Skeletal muscle cell (primary cell): ENCODE results near the gene MGLL.

Experiments
- DNase-seq: peaks from one replicate; pipeline ENCODE4 v3.0.0-alpha.2; 2010; ENCODE audit warnings: low read depth
- H3K4me3 ChIP-seq: 2 replicates; pipeline ENCODE4 v1.5.1; 2011; ENCODE audit warnings: low read depth, mild to moderate bottlenecking, control low read depth, low read length, moderate library complexity

Gene MGLL

GRCh38 chr3:127794402-127794801 lies 27.9 kb downstream of the MGLL start:
- no peak overlapping the region for H3K4me3 ChIP-seq
- DNase-seq: no peak

GRCh38 chr3:127792541-127793292 lies 29.6 kb downstream of the MGLL start:
- no peak overlapping the region for H3K4me3 ChIP-seq
- DNase-seq: peak; percentile 96

- DNase-seq: peak; percentile 68
- no peak overlapping the region for H3K4me3 ChIP-seq
These were observed 30.9 kb downstream of the MGLL start for GRCh38 chr3:127791221-127791913.

GRCh38 chr3:127790882-127791183 lies 31.5 kb downstream of the MGLL start:
- no peak for DNase-seq
- no peak overlapping the region for H3K4me3 ChIP-seq

- no peak for DNase-seq
- no peak overlapping the region for H3K4me3 ChIP-seq
These were observed 32.1 kb downstream of the MGLL start for GRCh38 chr3:127789990-127790881.

GRCh38 chr3:127789051-127789450 lies 33.3 kb downstream of the MGLL start:
- DNase-seq: no peak
- H3K4me3 ChIP-seq: no peak overlapping the region

- H3K4me3 ChIP-seq: no peak overlapping the region
- DNase-seq: no peak
These were observed 33.8 kb downstream of the MGLL start for GRCh38 chr3:127788451-127788909.

GRCh38 chr3:127787571-127788365 lies 34.5 kb downstream of the MGLL start:
- no peak overlapping the region for H3K4me3 ChIP-seq
- DNase-seq: no peak

GRCh38 chr3:127787071-127787490 lies 35.2 kb downstream of the MGLL start:
- H3K4me3 ChIP-seq: no peak overlapping the region
- DNase-seq: no peak

GRCh38 chr3:127786353-127787070 lies 35.8 kb downstream of the MGLL start:
- peak; percentile 30 for DNase-seq
- H3K4me3 ChIP-seq: no peak overlapping the region

GRCh38 chr3:127785711-127786265 lies 36.5 kb downstream of the MGLL start:
- DNase-seq: no peak
- H3K4me3 ChIP-seq: no peak overlapping the region

GRCh38 chr3:127784865-127785710 lies 37.2 kb downstream of the MGLL start:
- DNase-seq: no peak
- no peak overlapping the region for H3K4me3 ChIP-seq

- DNase-seq: no peak
- no peak overlapping the region for H3K4me3 ChIP-seq
These were observed 38.0 kb downstream of the MGLL start for GRCh38 chr3:127784283-127784682.

GRCh38 chr3:127783642-127784160 lies 38.6 kb downstream of the MGLL start:
- DNase-seq: no peak
- H3K4me3 ChIP-seq: no peak overlapping the region

- no peak for DNase-seq
- no peak overlapping the region for H3K4me3 ChIP-seq
These were observed 39.1 kb downstream of the MGLL start for GRCh38 chr3:127783166-127783565.

GRCh38 chr3:127781411-127782001 lies 40.8 kb downstream of the MGLL start:
- H3K4me3 ChIP-seq: no peak overlapping the region
- no peak for DNase-seq
